NB4 (cell line): Measurements from ENCODE around the gene CREB3L2.

ENCODE experiments used
- CTCF ChIP-seq: IDR thresholded peaks from one replicate; pipeline ENCODE4 v1.5.1; 2012; ENCODE audit warnings: low read depth, low read length
- POLR2A ChIP-seq: IDR thresholded peaks from 2 replicates; pipeline ENCODE4 v1.6.1; 2011; ENCODE audit warnings: mild to moderate bottlenecking; ENCODE audit not compliant: insufficient read length; ENCODE audit errors: extremely low read depth

GRCh38 chr7:137970253-137970975 lies 31.5 kb downstream of the CREB3L2 start:
- no peak for TF ChIP-seq POLR2A
- TF ChIP-seq CTCF: no peak
